K562 (cell line): ENCODE results near the gene ELP1. TPM values are rescaled to one million over a fixed set of nuclear protein-coding genes. Genes with fewer than 3 reads are reported as not detected.

Experiments
- ATAC-seq: fragments of 200-7000 bp; cut with Tn5 transposase; 3 replicates; pipeline ENCODE4 v1.9.1; 2020; ENCODE audit warnings: moderate library complexity
- BruUV-seq: library from RNA; stranded (reverse); fragments of 400-500 nt; replicated peaks from 2 replicates; lab custom pipeline; 2021; lab: Mats Ljungman, UMichigan
- CTCF ChIA-PET: fragments of 300-600 bp; formaldehyde crosslinking; extraction: SDS; loops from one replicate; lab custom pipeline; 2021; ENCODE audit warnings: low intra/inter-chr PET ratio; lab: Yijun Ruan, JAX
- POLR2A ChIA-PET: fragments of 300-600, 350-650 bp; sonication (Branson Sonifier 250); formaldehyde crosslinking; extraction: SDS; loops from one replicate; lab custom pipeline; 2021; ENCODE audit warnings: antibody characterized with exemption, inconsistent platforms; lab: Yijun Ruan, JAX
- DNase-seq, 4 experiments: peaks; one replicate each; pipeline versions ENCODE4 v3.0.0 to v3.0.0-alpha.2; 2011 to 2018; ENCODE audit warnings: low spot score in 3 of 4, mixed read lengths in 3 of 4; ENCODE audit errors: extremely low read depth in 1 of 4
- FAIRE-seq: peaks from 2 replicates; lab custom pipeline; 2011; peaks lifted over from hg19 to GRCh38; lab: Jason Lieb, UNC
- H2AFZ ChIP-seq: 2 replicates; pipeline ENCODE4 v1.6.0; 2011; ENCODE audit warnings: low read depth, low read length, control low read depth, inconsistent platforms
- H3K27ac ChIP-seq: fragments of 200-600 bp; 3 replicates; pipeline ENCODE4 v1.8.0; 2011; ENCODE audit warnings: low read depth, mild to moderate bottlenecking, control low read depth, inconsistent platforms, low read length, moderate library complexity, mixed read lengths; ENCODE audit errors: extremely low read depth
- H3K27me3 ChIP-seq, 2 experiments: fragments of 300-600 bp in 1 of 2; 2 replicates in 1 of 2; 3 replicates in 1 of 2; pipeline versions ENCODE4 v1.6.0 to v1.8.0; 2011; ENCODE audit warnings: inconsistent platforms in 2 of 2, low read length in 2 of 2, mild to moderate bottlenecking in 1 of 2, mixed read lengths in 1 of 2, moderate library complexity in 1 of 2; ENCODE audit not compliant: control insufficient read depth in 2 of 2, insufficient read depth in 2 of 2
- H3K36me3 ChIP-seq: fragments of 300-600 bp; 3 replicates; pipeline ENCODE4 v1.8.0; 2011; ENCODE audit warnings: mild to moderate bottlenecking, low read length, inconsistent platforms; ENCODE audit not compliant: control insufficient read depth, insufficient read depth
- H3K4me1 ChIP-seq, 2 experiments: fragments of 200-600 bp in 1 of 2; replicated peaks in 1 of 2; 2 replicates in 1 of 2; 3 replicates in 1 of 2; pipeline versions ENCODE4 v1.5.1 to v1.8.0; 2011; ENCODE audit warnings: inconsistent platforms in 2 of 2, low read length in 2 of 2, mild to moderate bottlenecking in 1 of 2, mixed read lengths in 1 of 2, moderate library complexity in 1 of 2; ENCODE audit not compliant: control insufficient read depth in 2 of 2, insufficient read depth in 2 of 2
- H3K4me2 ChIP-seq: 2 replicates; pipeline ENCODE4 v1.6.1; 2011; ENCODE audit warnings: low read length, control low read depth, inconsistent platforms, mixed read lengths; ENCODE audit not compliant: insufficient read depth
- H3K4me3 ChIP-seq: fragments of 200-600 bp; sonication (generic), shearing (Covaris generic); 2 replicates; pipeline ENCODE4 v1.5.1; 2016; ENCODE audit warnings: control low read depth, inconsistent platforms
- H3K79me2 ChIP-seq: fragments of 200-600 bp; 3 replicates; pipeline ENCODE4 v1.8.0; 2011; ENCODE audit warnings: low read length, inconsistent platforms; ENCODE audit not compliant: control insufficient read depth, insufficient read depth
- H3K9ac ChIP-seq, 2 experiments: 2 replicates each; pipeline versions ENCODE4 v1.6.0 to v1.6.1; 2011; ENCODE audit warnings: low read depth in 2 of 2, low read length in 2 of 2, control low read depth in 1 of 2, inconsistent platforms in 1 of 2, mild to moderate bottlenecking in 1 of 2, mixed read lengths in 1 of 2; ENCODE audit not compliant: insufficient read depth in 1 of 2
- H3K9me1 ChIP-seq: one replicate; pipeline ENCODE4 v1.6.0; 2011; ENCODE audit warnings: inconsistent platforms, mild to moderate bottlenecking, low read length, moderate library complexity; ENCODE audit not compliant: control insufficient read depth, insufficient read depth
- H3K9me3 ChIP-seq: replicated peaks from 2 replicates; pipeline ENCODE4 v1.5.1; 2011; ENCODE audit warnings: low read depth, low read length, inconsistent platforms; ENCODE audit not compliant: control insufficient read depth, insufficient read depth
- H4K20me1 ChIP-seq: replicated peaks from 2 replicates; pipeline ENCODE4 v1.6.1; 2011; ENCODE audit warnings: low read length, inconsistent platforms, mixed read lengths; ENCODE audit not compliant: control insufficient read depth, insufficient read depth
- ESRRB ChIP-seq: fragments of 250-450 bp; sonication (Bioruptor Pico); IDR thresholded peaks from 2 replicates; pipeline ENCODE4 v1.5.0; 2020; ENCODE audit warnings: mild to moderate bottlenecking, moderate library complexity, borderline replicate concordance
- GATA2 ChIP-seq: sonication (generic); formaldehyde crosslinking; IDR thresholded peaks from 2 replicates; pipeline ENCODE4 v1.4.0; 2020; ENCODE audit warnings: mild to moderate bottlenecking, missing genetic modification reagents
- HNRNPH1 ChIP-seq: fragments of 200-400 bp; formaldehyde crosslinking; optimal IDR thresholded peaks from 2 replicates; pipeline ENCODE3; 2017; ENCODE audit warnings: low read depth, mild to moderate bottlenecking, low read length, moderate library complexity
- HNRNPK ChIP-seq: fragments of 200-400 bp; formaldehyde crosslinking; IDR thresholded peaks from one replicate; pipeline ENCODE4 v1.6.1; 2018; ENCODE audit warnings: mild to moderate bottlenecking, low read depth, low read length; ENCODE audit not compliant: poor library complexity, severe bottlenecking
- HNRNPUL1 ChIP-seq: fragments of 200-400 bp; formaldehyde crosslinking; IDR thresholded peaks from 2 replicates; pipeline ENCODE4 v1.6.1; 2017; ENCODE audit warnings: low read length
- KLF13 ChIP-seq: fragments of 450-650 bp; IDR thresholded peaks from 2 replicates; pipeline ENCODE4 v1.6.1; 2016; ENCODE audit warnings: missing genetic modification characterization, low read depth, mild to moderate bottlenecking, missing compliant biosample characterization, moderate library complexity, borderline replicate concordance
- MXI1 ChIP-seq: IDR thresholded peaks from 2 replicates; pipeline ENCODE4 v1.6.1; 2011; ENCODE audit warnings: low read depth, mild to moderate bottlenecking, improper control_type of control experiment, low read length
- NFXL1 ChIP-seq: fragments of 450-650 bp; formaldehyde crosslinking; IDR thresholded peaks from 2 replicates; pipeline ENCODE4 v1.4.0; 2021; ENCODE audit warnings: mild to moderate bottlenecking
- POLR3A ChIP-seq: IDR thresholded peaks from 2 replicates; pipeline ENCODE4 v1.6.1; 2011; ENCODE audit warnings: borderline replicate concordance, mild to moderate bottlenecking, moderate library complexity; ENCODE audit not compliant: insufficient read length, insufficient read depth; ENCODE audit errors: extremely low read depth
- RNF219 ChIP-seq: fragments of 250-450 bp; sonication (Bioruptor Pico); IDR thresholded peaks from 2 replicates; pipeline ENCODE4 v1.5.0; 2022; ENCODE audit warnings: mild to moderate bottlenecking
- SNAPC5 ChIP-seq: fragments of 250-450 bp; sonication (Bioruptor Pico); IDR thresholded peaks from 2 replicates; pipeline ENCODE4 v1.8.0; 2021; ENCODE audit warnings: moderate library complexity, mild to moderate bottlenecking, inconsistent platforms
- THAP7 ChIP-seq: fragments of 250-450 bp; sonication (Bioruptor Pico); IDR thresholded peaks from 2 replicates; pipeline ENCODE4 v1.5.0; 2021
- ZBTB12 ChIP-seq: fragments of 250-450 bp; sonication (Bioruptor Pico); IDR thresholded peaks from 2 replicates; pipeline ENCODE4 v1.4.0; 2020
- ZNF408 ChIP-seq: fragments of 250-450 bp; sonication (Bioruptor Pico); IDR thresholded peaks from 2 replicates; pipeline ENCODE4 v1.4.0; 2020; ENCODE audit warnings: low read depth, mild to moderate bottlenecking, moderate library complexity
- ZNF449 ChIP-seq: fragments of 250-450 bp; sonication (Bioruptor Pico); IDR thresholded peaks from 2 replicates; pipeline ENCODE4 v1.8.0; 2022; ENCODE audit warnings: moderate library complexity, mild to moderate bottlenecking, inconsistent platforms
- WGBS: fragments of 100-300 bp; shearing (Covaris generic); methylation state at CpG from one replicate; pipeline ENCODE4 v1.1.6; 2016; ENCODE audit warnings: low coverage, mixed read lengths; ENCODE audit not compliant: insufficient coverage; ENCODE audit errors: missing lambda C conversion rate; 5-methylcytosine and 5-hydroxymethylcytosine counted together
- in situ Hi-C: fragments of 300-500 bp; cut with MboI; formaldehyde crosslinking; loops from 4 replicates; pipeline ENCODE4 v1.15.0; 2018; ENCODE audit warnings: inconsistent platforms, mixed read lengths
- intact Hi-C: fragments of 100-400 bp; cut with micrococcal nuclease; formaldehyde crosslinking; loops from 2 replicates; pipeline ENCODE4 v1.14.2; 2022
- polyA plus RNA-seq, 8 experiments: library from polyadenylated mRNA; depleted of rRNA in 4 of 8; stranded (reverse) in 5 of 8; unstranded in 3 of 8; fragments of >200 nt; fragmentation: Nextera tagmentation in 2 of 8; fragmentation: Illumina TruSeq in 1 of 8; extraction: Ambion mirVana in 2 of 8; extraction: Trizol in 1 of 8; gene quantifications; 2 replicates each; pipeline versions ENCODE4 v1.2.1 to v1.2.3, GENCODE V29; 2011 to 2014; ENCODE audit warnings: inconsistent platforms in 1 of 8, missing spikeins in 1 of 8
- total RNA-seq, 7 experiments: library from RNA; depleted of rRNA in 6 of 7; stranded (reverse); fragments of >200 nt in 6 of 7; fragmentation: Illumina TruSeq in 2 of 7; extraction: Trizol in 2 of 7; gene quantifications; 2 replicates each; pipeline versions ENCODE4 v1.2.1 to v1.2.3, GENCODE V29; 2011 to 2021; ENCODE audit warnings: low replicate concordance in 1 of 7

ELP1 gene
- total and polyA plus RNA-seq, 9 of the 15 experiments (the other 6 are each of a cell fraction or from before 2014, with no cell fraction given), result 17.0 to 48.6 (median 39.7) TPM

GRCh38 chr9:108869092-108869725 is 64.7 kb downstream of the ELP1 start:
- BruUV-seq, result no TSS peak
- no peak for FAIRE-seq
- in situ Hi-C loops, result no loop called here
- TF ChIP-seq THAP7 (CRISPR knock-in tag) (no peak), POLR3A (no peak), GATA2 (CRISPR knock-in tag) (no peak), ZNF408 (CRISPR knock-in tag) (no peak), RNF219 (CRISPR knock-in tag) (no peak), HNRNPUL1 (no peak), MXI1 (no peak), KLF13 (tag) (no peak), HNRNPK (no peak), SNAPC5 (CRISPR knock-in tag) (no peak), ZBTB12 (CRISPR knock-in tag) (no peak), HNRNPH1 (no peak), ESRRB (no peak), NFXL1 (no peak), ZNF449 (CRISPR knock-in tag) (no peak)

More at GRCh38 chr9:108869092-108869725, 64.7 kb downstream of the ELP1 start:
- Histone ChIP-seq H4K20me1 (no peaks in the 10 kb centered on the region), H3K4me2 (no peak overlapping the region), H3K9ac (no peak overlapping the region), H3K79me2 (no peaks in the 10 kb centered on the region), H3K9me3 (no peaks in the 10 kb centered on the region), H3K27me3 (no peaks in the 10 kb centered on the region), H3K9me1 (no peaks in the 10 kb centered on the region), H3K4me3 (no peak overlapping the region), H3K36me3 (peaks cover 38% of the 10 kb centered on the region; the same call in 2 of the 3 replicates), H3K4me1 (no peaks in the 10 kb centered on the region), H2AFZ (no peak overlapping the region), H3K27ac (no peak overlapping the region)
- DNase-seq (no peak), ATAC-seq (no peak)
- POLR2A ChIA-PET, result interaction anchor here (1.4 kb wide), 1 partner anchor 15 kb away, joined by 4 read pairs; no protein-coding TSS in a partner anchor
- 54% methylated on average over 3 of the region's 3 CpGs for WGBS
- intact Hi-C loops, result no loop called here
- CTCF ChIA-PET, result no interaction called here
